Naive thymus-derived CD8-positive, alpha-beta T cell (primary cell): ENCODE measurements around the gene PIK3CA. TPM values are rescaled to one million over a fixed set of nuclear protein-coding genes. Genes with fewer than 3 reads are reported as not detected.
"Not testable (repeated sequence)": the region's sequence is repeated elsewhere in the genome, so short reads cannot be mapped to it uniquely, and the experiment has no call there.

ENCODE experiments used
- ATAC-seq, 2 donors: fragments of 150-1000 bp; cut with Tn5 transposase in 1 of 2; sonication (Bioruptor Pico), chemical (Tn5 transposase) in 1 of 2; 1 replicate in 1 of 2; 2 replicates in 1 of 2; pipeline ENCODE4 v1.10.0; 2021; ENCODE audit warnings: mild to moderate bottlenecking in 2 of 2, moderate library complexity in 2 of 2
- POLR2A ChIA-PET: fragments of 350-600 bp; sonication (Branson Sonifier 250); formaldehyde crosslinking; loops from one replicate; lab custom pipeline; 2021; ENCODE audit warnings: antibody characterized with exemption; lab: Charles Lee
- DNase-seq, 10 donors: peaks; one replicate each; pipeline versions ENCODE4 v3.0.0 to v3.0.0-alpha.2; 2020 to 2022
- H3K27ac Mint-ChIP-seq, 10 donors: one replicate each; pipeline ENCODE4 v1.8.0; 2020 to 2022; ENCODE audit warnings: mild to moderate bottlenecking in 10 of 10, mixed read lengths in 10 of 10, moderate library complexity in 4 of 10, inconsistent platforms in 1 of 10
- H3K27me3 Mint-ChIP-seq, 5 donors: one replicate each; pipeline ENCODE4 v1.8.0; 2021 to 2022; ENCODE audit warnings: mixed read lengths in 5 of 5
- H3K36me3 Mint-ChIP-seq, 3 donors: one replicate each; pipeline ENCODE4 v1.8.0; 2020 to 2022; ENCODE audit warnings: mixed read lengths in 3 of 3, mild to moderate bottlenecking in 2 of 3, inconsistent platforms in 1 of 3
- H3K4me1 Mint-ChIP-seq, 4 donors: one replicate each; pipeline ENCODE4 v1.8.0; 2021 to 2022; ENCODE audit warnings: mixed read lengths in 4 of 4
- H3K4me3 Mint-ChIP-seq, 10 donors: one replicate each; pipeline ENCODE4 v1.8.0; 2020 to 2022; ENCODE audit warnings: mild to moderate bottlenecking in 10 of 10, mixed read lengths in 10 of 10, moderate library complexity in 6 of 10, inconsistent platforms in 1 of 10
- H3K9me3 Mint-ChIP-seq, 9 donors: one replicate each; pipeline ENCODE4 v1.8.0; 2020 to 2022; ENCODE audit warnings: mixed read lengths in 9 of 9, mild to moderate bottlenecking in 3 of 9, inconsistent platforms in 1 of 9, moderate library complexity in 1 of 9
- polyA plus RNA-seq, 3 donors: library from polyadenylated mRNA; unstranded; fragments of 300-500 nt; fragmentation: Illumina TruSeq; gene quantifications; one replicate each; pipeline ENCODE4 v1.2.3, GENCODE V29; 2021
- total RNA-seq, 8 experiments: library from RNA in 2 of 8; stranded (reverse) in 2 of 8; gene quantifications; one replicate each; pipeline ENCODE4 v1.2.3 and lab custom pipeline; 2021 to 2026

PIK3CA gene
- total and polyA plus RNA-seq, 5 experiments from 2014 or later, result 11.4 to 50.7 (median 20.3) TPM

DNA sequence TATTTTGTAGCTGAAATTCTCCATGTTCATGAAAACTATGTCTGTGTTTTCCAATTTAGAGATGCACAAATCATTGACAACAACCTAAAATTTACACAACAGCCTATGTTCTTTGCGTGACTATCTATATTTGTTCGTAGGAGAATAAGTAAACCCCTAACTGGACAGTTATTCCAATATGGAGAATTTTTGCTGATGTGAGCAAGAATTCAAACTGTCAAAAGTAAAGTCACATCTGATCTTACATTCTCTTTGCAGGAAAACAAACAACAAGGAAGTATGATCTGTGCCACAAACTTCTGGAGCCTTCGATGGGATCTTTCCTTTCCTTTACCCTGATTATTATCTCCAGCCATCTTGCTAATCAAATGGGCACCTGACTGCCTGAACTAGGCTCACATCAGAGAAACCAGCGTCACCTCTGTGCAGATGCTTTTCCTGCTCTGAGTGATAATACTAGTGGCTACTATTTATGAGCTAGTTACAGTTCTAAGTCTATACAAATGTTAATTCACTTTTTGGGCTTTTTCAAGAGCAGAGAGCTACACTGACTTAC, 121.1 kb downstream of the PIK3CA start:
- Mint-ChIP-seq H3K27ac (no peak overlapping the region), H3K36me3 (no peaks in the 10 kb centered on the region), H3K4me3 (no peak overlapping the region), H3K27me3 (peaks cover 0 to 19% (median 3%) of the 10 kb centered on the region in 5 donors), H3K4me1 (peaks cover 0 to 18% (median 1%) of the 10 kb centered on the region in 4 donors), H3K9me3 (no peaks in the 10 kb centered on the region)
- DNase-seq, result no peak
- ATAC-seq, result no peak
- POLR2A ChIA-PET, result no interaction called here

DNA sequence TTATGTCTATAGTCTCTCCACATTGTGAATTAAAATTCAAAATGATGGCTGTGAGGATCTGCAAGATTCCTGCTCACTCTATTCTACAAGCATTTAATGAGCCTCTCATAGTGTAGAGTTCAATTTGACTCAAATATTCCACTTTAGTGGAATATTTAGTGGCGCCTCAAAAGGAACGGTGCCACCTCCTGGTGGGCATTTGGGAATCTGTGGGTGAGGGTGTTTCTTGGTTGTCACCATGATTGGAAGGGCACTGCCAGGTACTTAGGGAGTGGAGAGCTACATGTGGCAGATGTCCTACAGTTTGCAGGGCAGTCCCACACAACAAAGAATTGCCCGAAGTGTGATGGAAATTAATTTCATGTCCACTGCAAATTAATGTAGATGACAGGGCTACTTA, 124.2 kb downstream of the PIK3CA start:
- Mint-ChIP-seq H3K4me1 (peaks cover 0 to 2% (median 0%) of the 10 kb centered on the region in 4 donors), H3K27ac (no peak overlapping the region), H3K36me3 (no peaks in the 10 kb centered on the region), H3K4me3 (no peak overlapping the region), H3K9me3 (no peaks in the 10 kb centered on the region), H3K27me3 (peaks cover 0 to 19% (median 9%) of the 10 kb centered on the region in 5 donors)
- POLR2A ChIA-PET, result interaction anchor here (1.2 kb wide), 1 partner anchor 125 kb away, joined by 8 read pairs; the partner anchor contains the start of gene PIK3CA
- ATAC-seq (no peak), DNase-seq (no peak)

DNA sequence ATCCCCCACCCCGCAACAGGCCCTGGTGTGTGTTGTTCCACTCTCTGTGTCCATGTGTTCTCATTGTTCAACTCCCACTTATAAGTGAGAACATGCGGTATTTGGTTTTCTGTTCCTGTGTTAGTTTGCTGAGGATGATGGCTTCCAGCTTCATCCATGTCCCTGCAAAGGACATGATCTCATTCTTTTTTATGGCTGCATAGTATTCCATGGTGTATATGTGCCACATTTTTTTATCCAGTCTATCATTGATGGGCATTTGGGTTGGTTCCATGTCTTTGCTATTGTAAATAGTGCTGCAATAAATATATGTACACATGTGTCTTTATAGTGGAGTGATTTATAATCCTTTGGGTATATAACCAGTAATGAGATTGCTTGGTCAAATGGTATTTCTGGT, 126.3 kb downstream of the PIK3CA start:
- POLR2A ChIA-PET, ATAC-seq, H3K9me3 Mint-ChIP-seq, H3K4me3 Mint-ChIP-seq, H3K27ac Mint-ChIP-seq, H3K4me1 Mint-ChIP-seq, H3K36me3 Mint-ChIP-seq, DNase-seq: not testable (repeated sequence)
- peaks cover 0 to 13% (median 9%) of the 10 kb centered on the region in 5 donors for H3K27me3 Mint-ChIP-seq

DNA sequence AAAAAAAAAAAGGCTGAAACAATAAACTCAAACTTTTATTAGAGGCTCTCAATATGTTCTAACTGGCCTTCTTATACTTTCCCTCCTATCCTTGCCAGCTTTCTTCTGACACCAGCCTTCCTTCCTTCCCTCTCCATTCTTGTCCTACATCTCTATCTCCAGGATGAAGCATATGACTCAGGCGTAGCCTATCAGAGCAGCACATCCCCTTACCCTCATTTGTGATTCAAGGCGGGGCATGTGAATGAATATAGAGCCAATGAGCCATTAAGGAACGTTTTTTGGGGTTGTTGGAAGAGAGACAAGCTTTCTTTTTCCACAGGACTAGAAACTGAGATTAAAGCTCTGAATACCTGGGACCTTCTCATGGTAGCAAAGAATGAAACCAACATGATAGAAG, 127.8 kb downstream of the PIK3CA start:
- Mint-ChIP-seq H3K4me1 (peaks cover 0 to 2% (median 0%) of the 10 kb centered on the region in 4 donors), H3K9me3 (no peaks in the 10 kb centered on the region), H3K27ac (no peak overlapping the region), H3K36me3 (no peaks in the 10 kb centered on the region), H3K27me3 (peaks cover 0 to 21% (median 8%) of the 10 kb centered on the region in 5 donors), H3K4me3 (no peak overlapping the region)
- DNase-seq (no peak), ATAC-seq (no peak)
- POLR2A ChIA-PET, result interaction anchor here (0.7 kb wide), 1 partner anchor 1317 kb away, joined by 7 read pairs; no protein-coding TSS in a partner anchor

DNA sequence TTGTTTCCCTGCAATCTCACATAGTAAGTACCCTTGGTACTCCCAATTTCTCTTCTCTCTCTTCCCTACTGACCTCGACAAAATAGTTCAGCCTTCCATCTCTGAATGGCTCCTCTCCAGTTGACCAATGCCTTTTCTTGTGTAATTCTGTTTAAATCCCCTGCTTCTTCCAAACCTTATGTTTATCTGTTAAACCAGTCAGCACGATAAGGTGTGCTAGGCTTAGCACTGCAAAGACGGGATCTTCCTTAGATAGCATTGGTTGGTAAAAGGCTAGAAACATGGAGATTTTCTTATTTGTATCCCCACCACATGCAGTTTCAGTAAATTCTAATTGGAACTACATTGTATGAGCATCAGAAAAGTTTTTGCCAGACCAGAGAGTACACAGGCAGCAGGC, 128.6 kb downstream of the PIK3CA start:
- Mint-ChIP-seq H3K27me3 (peaks cover 0 to 21% (median 8%) of the 10 kb centered on the region in 5 donors), H3K9me3 (no peaks in the 10 kb centered on the region), H3K4me3 (no peak overlapping the region), H3K4me1 (peaks cover 0 to 2% (median 0%) of the 10 kb centered on the region in 4 donors), H3K27ac (peak overlapping the region in 1 of 10 donors; percentile 60), H3K36me3 (no peaks in the 10 kb centered on the region)
- ATAC-seq (no peak), DNase-seq (no peak)
- POLR2A ChIA-PET, result no interaction called here

DNA sequence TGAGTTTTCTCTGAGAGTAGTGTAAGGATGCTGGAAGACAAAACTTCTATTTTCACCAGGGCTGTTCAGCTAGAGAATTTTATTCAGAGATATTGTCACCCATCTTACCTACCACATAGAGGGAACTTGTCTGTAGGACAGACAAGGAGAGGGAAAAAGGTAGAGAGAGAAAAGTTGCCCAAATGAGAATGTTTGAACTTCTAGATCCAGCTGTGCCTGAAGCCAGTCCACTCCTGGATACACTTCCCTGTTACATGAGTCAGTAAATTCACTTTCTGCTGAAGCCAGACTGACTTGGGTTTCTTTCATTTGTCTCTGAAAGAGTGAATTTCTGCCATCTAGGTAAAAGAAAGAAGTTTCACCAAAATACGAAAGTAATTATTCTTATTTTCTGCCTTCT, 130.0 kb downstream of the PIK3CA start:
- Mint-ChIP-seq H3K9me3 (no peaks in the 10 kb centered on the region), H3K36me3 (no peaks in the 10 kb centered on the region), H3K4me3 (no peak overlapping the region), H3K4me1 (no peaks in the 10 kb centered on the region), H3K27me3 (peaks cover 2 to 24% (median 14%) of the 10 kb centered on the region in 5 donors), H3K27ac (no peak overlapping the region)
- POLR2A ChIA-PET, result no interaction called here
- no peak for DNase-seq
- ATAC-seq, result no peak

DNA sequence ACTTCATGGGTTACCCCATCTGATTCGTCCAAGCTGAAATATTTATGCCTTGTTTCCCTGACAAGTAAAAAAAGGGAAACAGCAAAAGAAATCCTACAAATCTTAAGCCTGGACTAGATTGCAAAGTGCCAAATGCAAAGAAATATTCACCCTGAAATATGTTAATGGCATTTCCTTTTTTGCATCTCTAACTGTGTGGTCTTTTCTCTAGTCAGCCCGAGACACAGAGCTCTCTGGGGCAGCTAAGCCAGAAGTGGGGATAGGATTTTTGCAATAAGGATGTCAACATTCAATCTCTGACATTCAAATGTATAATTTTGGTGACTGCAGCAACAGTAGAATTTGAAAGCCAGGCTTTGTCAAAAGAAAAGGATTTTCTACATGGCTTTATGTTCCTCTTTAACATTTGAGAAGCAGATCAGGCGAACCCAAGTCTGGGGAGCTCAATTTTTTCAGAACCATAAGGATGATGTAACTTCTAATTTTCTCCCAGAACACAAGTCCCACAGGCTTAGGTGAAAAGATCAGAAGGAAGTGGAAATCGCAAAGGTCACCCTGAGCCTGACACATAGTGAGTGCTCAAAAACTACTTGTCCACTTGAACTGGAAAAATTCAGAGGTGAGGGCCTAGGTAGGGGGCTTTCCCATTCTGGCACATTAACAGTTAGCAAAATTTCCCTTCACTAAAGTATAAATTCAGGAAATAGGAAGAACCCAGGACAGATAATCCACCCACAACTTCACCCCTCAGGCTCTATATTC, 131.0 kb downstream of the PIK3CA start:
- H3K9me3 Mint-ChIP-seq, result no peaks in the 10 kb centered on the region
- H3K4me3 Mint-ChIP-seq, result no peak overlapping the region
- peaks cover 2 to 24% (median 15%) of the 10 kb centered on the region in 5 donors for H3K27me3 Mint-ChIP-seq
- no peaks in the 10 kb centered on the region for H3K4me1 Mint-ChIP-seq
- no peak for DNase-seq
- POLR2A ChIA-PET, result no interaction called here
- no peaks in the 10 kb centered on the region for H3K36me3 Mint-ChIP-seq
- no peak overlapping the region for H3K27ac Mint-ChIP-seq
- ATAC-seq, result no peak

DNA sequence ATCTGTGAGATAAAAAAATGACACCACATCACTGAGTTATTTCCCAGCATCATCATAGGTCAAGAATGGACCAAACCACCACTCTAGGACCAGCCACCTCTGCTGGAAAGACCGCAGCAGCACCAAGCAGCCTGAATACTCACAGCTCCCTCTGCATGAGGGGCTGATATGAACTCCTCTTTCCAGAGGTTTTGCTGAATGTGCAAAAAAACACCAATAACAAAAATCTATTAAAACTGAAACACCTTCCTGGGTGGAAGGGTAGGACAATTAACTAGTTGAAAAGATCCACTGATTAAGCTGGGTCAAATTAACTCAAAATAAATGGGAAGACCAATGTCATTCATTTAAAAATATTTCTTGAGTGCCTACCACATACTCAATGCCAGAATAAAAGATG, 131.7 kb downstream of the PIK3CA start:
- no peaks in the 10 kb centered on the region for H3K9me3 Mint-ChIP-seq
- no peaks in the 10 kb centered on the region for H3K4me1 Mint-ChIP-seq
- ATAC-seq (no peak), DNase-seq (no peak)
- no peak overlapping the region for H3K27ac Mint-ChIP-seq
- H3K4me3 Mint-ChIP-seq, result no peak overlapping the region
- H3K36me3 Mint-ChIP-seq, result no peaks in the 10 kb centered on the region
- peaks cover 3 to 23% (median 15%) of the 10 kb centered on the region in 5 donors for H3K27me3 Mint-ChIP-seq
- POLR2A ChIA-PET, result no interaction called here

DNA sequence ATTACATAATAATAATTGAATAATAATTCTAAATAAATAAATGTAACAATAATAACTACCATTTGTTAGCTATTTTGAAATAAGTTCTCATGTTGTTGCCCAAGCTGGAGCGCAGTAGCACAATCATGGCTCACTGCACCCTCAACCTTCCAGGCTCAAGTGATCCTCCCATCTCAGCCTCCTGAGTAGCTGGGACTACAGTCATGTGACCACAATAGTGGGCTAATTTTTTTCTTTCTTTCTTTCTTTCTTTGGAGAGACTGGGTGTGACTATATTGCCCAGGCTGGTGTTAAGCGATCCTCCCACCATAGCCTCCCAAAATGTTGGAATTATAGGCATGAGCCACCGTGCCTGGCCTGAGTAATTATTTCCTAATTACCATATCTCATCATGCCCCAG, 133.7 kb downstream of the PIK3CA start:
- Mint-ChIP-seq H3K36me3 (no peaks in the 10 kb centered on the region), H3K27me3 (peaks cover 3 to 23% (median 8%) of the 10 kb centered on the region in 5 donors), H3K9me3 (no peaks in the 10 kb centered on the region), H3K4me3 (no peak overlapping the region), H3K4me1 (no peaks in the 10 kb centered on the region), H3K27ac (no peak overlapping the region)
- POLR2A ChIA-PET, result no interaction called here
- ATAC-seq, result no peak
- no peak for DNase-seq

DNA sequence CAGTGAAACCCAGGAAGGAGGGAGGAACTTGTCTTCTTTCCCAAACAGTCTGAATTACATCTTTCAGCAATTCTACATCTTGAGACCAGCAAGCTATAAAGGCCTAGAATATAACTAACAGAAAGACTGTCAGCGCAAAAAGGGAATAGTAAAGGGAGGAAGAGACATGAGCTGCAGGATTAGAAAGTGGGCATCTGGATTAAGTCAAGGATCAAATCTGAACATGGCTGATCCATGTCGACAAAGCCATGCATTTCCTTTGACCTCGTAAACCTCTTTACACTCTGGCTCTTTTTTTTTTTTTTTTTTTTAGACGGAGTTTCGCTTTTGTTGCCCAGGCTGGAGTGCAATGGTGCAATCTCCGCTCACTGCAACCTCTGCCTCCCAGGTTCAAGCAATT, 138.2 kb downstream of the PIK3CA start:
- Mint-ChIP-seq H3K27me3 (peaks cover 0 to 11% (median 5%) of the 10 kb centered on the region in 5 donors), H3K4me1 (no peaks in the 10 kb centered on the region), H3K9me3 (no peaks in the 10 kb centered on the region), H3K27ac (no peak overlapping the region), H3K36me3 (no peaks in the 10 kb centered on the region), H3K4me3 (no peak overlapping the region)
- ATAC-seq (no peak), DNase-seq (no peak)
- POLR2A ChIA-PET, result no interaction called here

DNA sequence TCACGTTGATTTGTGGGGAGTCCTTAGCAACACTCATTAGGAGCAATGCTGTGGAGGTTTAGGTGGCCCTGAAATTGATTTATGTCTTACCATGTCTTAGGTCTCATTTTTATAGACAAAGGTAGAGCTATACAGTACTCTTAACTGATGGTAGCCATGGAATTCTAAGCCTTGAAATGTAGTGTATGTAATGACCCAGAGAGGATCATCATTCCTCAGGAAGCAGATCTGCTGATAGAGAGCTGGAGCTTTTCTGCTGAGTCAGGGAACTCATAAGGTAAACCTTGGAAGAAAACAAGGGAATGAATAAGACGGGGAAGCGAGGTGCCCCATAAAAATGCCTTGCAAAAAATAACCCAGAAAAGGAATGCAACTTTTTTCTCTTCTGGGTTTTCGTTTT, 140.7 kb downstream of the PIK3CA start:
- Mint-ChIP-seq H3K9me3 (no peaks in the 10 kb centered on the region), H3K36me3 (no peaks in the 10 kb centered on the region), H3K4me1 (no peaks in the 10 kb centered on the region), H3K27ac (no peak overlapping the region), H3K27me3 (peaks cover 0 to 6% (median 3%) of the 10 kb centered on the region in 5 donors), H3K4me3 (no peak overlapping the region)
- no peak for DNase-seq
- POLR2A ChIA-PET, result interaction anchor here (0.6 kb wide), 1 partner anchor 44 kb away, joined by 6 read pairs; no protein-coding TSS in a partner anchor
- no peak for ATAC-seq

DNA sequence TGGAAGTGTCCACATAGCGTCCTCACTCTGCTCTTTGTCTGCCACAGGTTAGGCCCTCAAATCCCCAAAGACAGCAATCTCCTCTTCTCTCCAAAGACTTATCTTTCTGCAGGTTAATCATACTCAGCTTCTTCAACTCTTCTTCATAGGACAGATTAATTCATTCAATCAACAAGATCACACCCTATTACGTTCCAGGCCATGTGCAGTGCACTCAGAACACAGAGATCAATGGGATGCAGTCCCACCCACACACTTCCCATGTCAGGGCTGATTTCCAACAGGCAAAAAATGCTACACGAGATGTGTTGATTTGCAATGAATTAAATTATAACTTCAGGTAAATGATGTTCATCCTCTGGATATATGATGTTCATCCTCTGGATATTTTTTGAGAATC, 141.1 kb downstream of the PIK3CA start:
- ATAC-seq, result no peak
- H3K4me3 Mint-ChIP-seq, result no peak overlapping the region

More for the DNA sequence above, 141.1 kb downstream of the PIK3CA start:
- POLR2A ChIA-PET, result interaction anchor here (0.6 kb wide), 1 partner anchor 44 kb away, joined by 6 read pairs; no protein-coding TSS in a partner anchor
- H3K4me1 Mint-ChIP-seq, result no peaks in the 10 kb centered on the region
- no peaks in the 10 kb centered on the region for H3K36me3 Mint-ChIP-seq
- H3K27ac Mint-ChIP-seq, result no peak overlapping the region
- peaks cover 0 to 6% (median 3%) of the 10 kb centered on the region in 5 donors for H3K27me3 Mint-ChIP-seq
- no peak for DNase-seq
- H3K9me3 Mint-ChIP-seq, result no peaks in the 10 kb centered on the region
